GM19372 (cell line): ENCODE data around the gene CARD19.

Experiments
- ATAC-seq: cut with Tn5 transposase; IDR thresholded peaks from one replicate; pipeline ENCODE4 v1.9.1; 2021; ENCODE audit warnings: mild to moderate bottlenecking, low read depth, moderate library complexity; ENCODE audit not compliant: unreplicated experiment

Gene CARD19

DNA sequence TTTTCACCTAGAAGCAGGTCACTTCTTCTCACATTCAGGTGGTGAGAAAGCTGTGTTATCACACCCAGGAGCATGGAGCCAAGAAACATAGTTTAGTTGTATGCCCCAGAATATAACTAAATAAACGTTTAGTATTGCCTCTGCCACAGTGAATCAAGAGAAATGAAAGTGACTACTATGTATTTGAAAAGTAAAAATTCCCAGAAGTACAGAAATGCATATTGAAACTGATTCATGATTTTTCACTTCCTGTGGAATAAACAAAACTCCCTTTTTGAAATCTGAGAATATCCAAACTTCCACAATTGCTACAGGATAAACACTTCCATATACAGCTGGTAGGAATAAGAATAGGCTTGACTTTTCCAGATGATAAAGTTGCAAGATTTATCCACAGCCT, 53.3 kb downstream of the CARD19 start:
- ATAC-seq, result no peak

DNA sequence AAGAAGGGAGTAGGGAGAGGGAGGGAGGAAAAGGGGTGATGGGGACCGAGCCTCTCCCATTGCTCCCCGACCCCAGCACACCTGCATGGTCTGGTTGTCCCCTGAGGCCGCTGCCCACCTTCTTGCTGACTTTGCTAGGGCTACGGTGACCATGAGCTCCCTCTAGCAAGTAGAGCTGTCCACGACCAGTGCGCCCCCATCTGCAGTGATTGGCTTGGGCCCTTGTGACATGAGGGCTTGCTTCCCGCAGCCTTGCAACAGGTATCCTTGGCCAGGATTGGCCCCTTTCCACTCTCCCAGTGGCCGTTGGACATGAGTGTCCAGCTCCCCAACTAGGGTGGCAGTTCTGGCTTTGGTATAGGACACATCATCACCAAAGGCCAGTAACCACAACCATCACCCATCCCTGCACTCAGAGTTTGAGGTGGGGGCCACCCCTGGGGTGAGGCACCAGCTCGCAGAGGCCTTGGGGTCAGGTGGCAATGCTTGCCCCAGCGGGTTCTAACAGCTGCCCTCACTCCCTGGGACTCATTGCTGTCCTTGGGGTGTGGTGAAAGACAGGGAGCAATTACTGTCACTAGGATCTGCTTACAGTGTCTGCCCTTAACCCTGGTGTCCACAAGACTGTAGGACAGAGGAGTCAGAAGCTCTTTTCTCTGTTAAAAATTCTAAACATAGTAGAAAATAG, 55.2 kb downstream of the CARD19 start:
- no peak for ATAC-seq

DNA sequence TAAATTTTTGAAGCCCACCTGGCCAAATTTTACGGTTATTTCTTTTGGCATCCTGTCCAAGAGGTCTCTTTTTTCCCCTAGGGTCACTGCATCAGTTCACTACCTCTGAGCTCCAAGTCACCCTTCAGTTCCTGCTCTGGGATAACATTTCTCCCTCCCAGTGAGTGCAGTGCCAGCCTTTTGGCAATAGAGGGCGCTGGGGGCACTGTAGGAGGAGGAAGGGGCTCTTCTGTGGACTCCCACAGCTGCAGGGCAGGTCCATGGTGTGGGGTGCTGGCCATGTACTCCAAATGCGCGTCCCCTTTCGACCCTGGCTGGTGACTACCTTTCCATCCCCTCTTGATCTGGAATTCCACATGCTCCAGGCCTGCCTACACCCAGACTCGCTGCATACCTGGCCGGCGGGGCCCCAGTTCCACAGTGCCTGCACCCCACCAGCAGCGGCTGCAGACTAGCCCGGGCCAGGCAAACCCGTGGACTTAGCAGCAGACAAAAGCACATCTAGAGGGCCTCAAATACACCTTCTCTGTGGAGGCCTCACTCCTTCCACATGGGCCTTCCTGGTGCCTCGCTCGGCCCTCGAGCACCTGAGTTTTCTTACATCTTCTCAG, 58.4 kb downstream of the CARD19 start:
- ATAC-seq, result no peak

DNA sequence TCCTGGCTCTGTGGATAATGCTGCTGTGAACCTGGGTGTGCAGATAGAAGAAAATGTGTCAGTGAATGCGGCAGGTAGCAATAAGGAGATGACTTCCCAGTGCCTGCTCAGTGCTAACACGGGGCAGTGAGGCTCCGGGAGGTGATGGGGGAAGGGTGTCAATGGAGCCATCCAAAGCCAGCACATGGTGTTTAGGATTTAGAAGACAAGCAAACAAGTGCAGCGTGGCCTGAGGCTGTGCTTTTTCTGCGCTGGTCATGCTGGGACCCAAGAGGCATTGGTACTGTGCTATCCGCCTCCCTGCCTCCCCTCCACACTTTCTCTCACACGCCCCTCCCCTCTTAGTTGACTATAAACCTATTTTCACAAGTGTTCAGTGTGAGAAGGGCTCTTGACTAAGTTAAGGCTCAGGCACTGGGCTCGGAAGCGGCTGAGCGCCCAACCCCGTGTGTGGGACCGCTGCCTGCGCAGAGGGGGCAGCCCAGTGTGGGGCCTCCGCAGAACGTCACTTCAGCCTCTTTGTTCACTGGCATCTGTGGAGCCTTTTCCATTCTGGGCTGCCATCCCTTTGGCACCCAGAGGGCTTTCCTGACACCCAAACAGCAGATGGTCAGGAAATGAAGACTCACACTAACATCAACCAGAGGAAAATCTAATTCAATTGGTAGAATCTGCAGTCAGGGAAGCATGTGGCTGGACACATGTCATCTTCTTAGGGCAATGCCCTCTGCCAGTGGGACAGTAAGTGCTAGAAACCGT, 59.9 kb downstream of the CARD19 start:
- ATAC-seq, result no peak

DNA sequence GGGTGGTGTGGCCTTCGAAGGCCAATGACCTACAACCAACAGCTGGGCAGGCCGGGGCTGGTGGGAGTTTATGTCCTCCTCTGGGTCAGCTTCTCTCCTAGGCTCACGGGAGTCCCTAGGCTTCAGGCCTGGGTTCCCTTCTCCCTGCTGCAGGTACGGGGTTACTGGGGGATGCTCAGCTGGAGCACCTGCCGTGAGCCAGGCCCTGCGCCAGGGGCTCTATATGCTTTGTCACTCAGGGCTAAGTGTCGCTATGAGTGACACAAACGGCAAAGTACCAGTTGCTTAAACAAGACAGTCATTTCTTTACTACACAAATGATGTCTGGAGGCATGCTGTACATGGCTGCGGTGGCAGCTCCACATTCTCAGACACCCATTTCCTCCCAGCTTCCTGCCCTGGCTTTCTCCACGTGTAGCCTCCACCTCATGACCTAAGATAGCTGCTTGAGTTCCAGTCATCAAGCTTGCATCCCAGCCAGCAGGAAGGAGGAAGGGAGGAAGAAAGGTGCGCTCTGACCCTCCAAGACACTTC, 60.5 kb downstream of the CARD19 start:
- ATAC-seq, result no peak

DNA sequence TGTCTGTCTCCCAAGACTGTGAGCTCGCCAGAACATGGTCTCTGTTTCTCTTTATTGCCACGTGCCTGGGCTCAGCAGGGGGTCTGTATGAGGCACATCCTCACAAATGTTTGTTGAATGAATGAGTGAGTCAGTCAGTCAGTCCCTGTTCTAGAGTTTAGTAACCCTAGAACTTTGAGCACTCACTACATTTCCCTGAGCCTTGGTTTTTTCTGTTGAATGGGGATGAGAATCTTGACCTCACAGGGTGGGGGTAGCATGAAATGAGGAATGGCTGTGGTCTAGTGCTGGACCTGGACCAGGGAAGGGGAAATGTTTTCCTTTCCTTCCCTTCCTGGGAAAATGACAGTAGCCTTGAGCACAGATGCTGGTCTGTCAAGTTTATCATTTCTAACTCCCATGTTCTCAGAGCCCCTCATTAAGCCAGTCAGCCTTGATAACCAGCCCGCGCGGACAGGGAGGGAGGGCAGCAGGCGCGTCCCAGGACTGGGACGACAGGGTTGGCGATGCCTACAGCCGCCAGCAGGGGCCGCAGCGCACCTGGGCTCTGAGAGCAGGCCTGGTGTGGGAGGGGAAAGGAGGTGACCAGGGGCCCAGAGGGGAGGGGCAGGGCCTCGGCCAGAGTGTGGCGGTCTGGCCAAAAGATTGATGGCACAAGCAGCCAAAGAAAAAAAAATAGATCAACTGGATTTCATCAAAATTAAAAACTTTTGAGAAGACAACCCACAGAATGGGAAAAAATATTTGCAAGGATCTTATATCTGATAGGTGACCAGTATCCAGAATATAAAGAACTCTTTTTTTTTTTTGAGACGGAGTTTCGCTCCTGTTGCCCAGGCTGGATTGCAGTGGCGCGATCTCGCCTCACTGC, 63.8 kb downstream of the CARD19 start:
- ATAC-seq, result peak; percentile 92

DNA sequence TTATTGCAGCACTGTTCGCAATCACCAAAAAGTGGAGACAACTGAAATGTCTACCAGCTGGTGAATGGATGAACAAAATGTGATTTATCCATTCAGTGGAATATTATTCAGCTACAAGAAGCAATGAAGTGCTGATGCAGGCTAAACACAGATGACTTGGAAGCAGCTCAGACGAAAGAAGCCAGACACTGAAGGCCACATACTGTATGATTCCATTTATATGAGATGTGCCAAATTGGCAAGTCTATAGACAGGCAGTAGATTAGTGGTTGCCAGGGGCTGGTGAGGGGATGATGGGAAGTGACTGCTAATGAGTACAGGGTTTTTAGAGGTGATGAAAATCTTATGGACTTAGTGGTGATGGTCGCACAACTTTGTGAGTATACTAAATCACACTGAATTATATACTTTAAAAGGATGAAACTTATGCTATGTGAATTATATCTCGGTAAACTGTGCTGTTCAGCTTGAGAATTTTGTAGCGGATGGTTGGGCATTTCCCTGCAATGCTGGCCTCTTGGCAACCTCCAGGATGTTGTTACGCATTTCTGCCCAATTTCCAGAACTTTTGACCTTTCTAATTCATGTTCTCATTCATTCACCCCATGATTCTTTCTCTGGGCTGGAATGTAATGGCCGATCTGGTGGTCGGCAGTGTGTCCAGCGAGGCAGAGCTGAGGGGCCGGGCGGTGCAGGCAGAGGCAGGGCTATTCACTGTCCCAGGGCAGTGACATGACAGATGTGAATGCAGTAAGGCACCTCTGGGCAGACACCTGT, 66.0 kb downstream of the CARD19 start:
- no peak for ATAC-seq
